PC-3 (cell line): ENCODE measurements around the gene GCC2. TPM values are rescaled to one million over a fixed set of nuclear protein-coding genes. Genes with fewer than 3 reads are reported as not detected.
"Not testable (repeated sequence)": the region's sequence is repeated elsewhere in the genome, so short reads cannot be mapped to it uniquely, and the experiment has no call there.

Experiments used
- ATAC-seq: fragments of 200-7000 bp; cut with Tn5 transposase; 2 replicates; pipeline ENCODE4 v1.9.1; 2020; ENCODE audit warnings: mild to moderate bottlenecking, moderate library complexity
- BruUV-seq: library from RNA; stranded (reverse); fragments of 400-500 nt; replicated peaks from 2 replicates; lab custom pipeline; 2021; lab: Mats Ljungman, UMichigan
- CTCF ChIA-PET: fragments of 300-600 bp; sonication (Branson Sonifier 250); formaldehyde crosslinking; loops from one replicate; lab custom pipeline; 2022; ENCODE audit warnings: antibody characterized with exemption; lab: Charles Lee
- POLR2A ChIA-PET: fragments of 300-600 bp; sonication (Branson Sonifier 250); formaldehyde crosslinking; loops from one replicate; lab custom pipeline; 2022; ENCODE audit warnings: antibody characterized with exemption; ENCODE audit not compliant: unreplicated experiment; lab: Charles Lee
- DNase-seq: peaks from one replicate; pipeline ENCODE4 v3.0.0-alpha.2; 2015
- H2AFZ ChIP-seq: fragments of 300-600 bp; sonication (generic); 2 replicates; pipeline ENCODE4 v1.6.0; 2016; ENCODE audit warnings: antibody characterized with exemption, low read length
- H3F3A ChIP-seq: fragments of 300-600 bp; sonication (generic); one replicate; pipeline ENCODE4 v1.6.0; 2017; ENCODE audit warnings: antibody characterized with exemption, low read length, control low read depth, mild to moderate bottlenecking; ENCODE audit not compliant: unreplicated experiment
- H3K27ac ChIP-seq: fragments of 300-600 bp; sonication (generic); 2 replicates; pipeline ENCODE4 v1.5.1; 2016; ENCODE audit warnings: mild to moderate bottlenecking, low read length
- H3K27me3 ChIP-seq: fragments of 300-600 bp; sonication (generic); 2 replicates; pipeline ENCODE4 v1.6.1; 2016; ENCODE audit warnings: low read length, mixed read lengths
- H3K36me3 ChIP-seq: fragments of 300-600 bp; sonication (generic); 2 replicates; pipeline ENCODE4 v1.6.1; 2016; ENCODE audit warnings: low read depth, mixed run types, low read length, mixed read lengths
- H3K4me1 ChIP-seq: fragments of 300-600 bp; sonication (generic); 2 replicates; pipeline ENCODE4 v1.5.1; 2016; ENCODE audit warnings: low read length; ENCODE audit not compliant: insufficient read depth
- H3K4me2 ChIP-seq: fragments of 300-600 bp; sonication (generic); 2 replicates; pipeline ENCODE4 v1.6.0; 2016; ENCODE audit warnings: low read length
- H3K4me3 ChIP-seq: fragments of 300-600 bp; sonication (generic); 2 replicates; pipeline ENCODE4 v1.5.1; 2016; ENCODE audit warnings: mild to moderate bottlenecking, low read length, mixed read lengths
- H3K79me2 ChIP-seq: fragments of 300-600 bp; sonication (generic); 2 replicates; pipeline ENCODE4 v1.6.1; 2017; ENCODE audit warnings: low read length, mixed read lengths
- H3K9ac ChIP-seq: fragments of 300-600 bp; sonication (generic); 2 replicates; pipeline ENCODE4 v1.6.0; 2016; ENCODE audit warnings: mild to moderate bottlenecking, low read length
- H3K9me2 ChIP-seq: fragments of 300-600 bp; sonication (generic); replicated peaks from 2 replicates; pipeline ENCODE4 v1.6.1; 2016; ENCODE audit warnings: mixed run types, low read length, mixed read lengths
- H3K9me3 ChIP-seq: fragments of 300-600 bp; sonication (generic); 2 replicates; pipeline ENCODE4 v1.6.1; 2016; ENCODE audit warnings: low read length, mixed read lengths
- H4K20me1 ChIP-seq: fragments of 300-600 bp; sonication (generic); 2 replicates; pipeline ENCODE4 v1.6.1; 2016; ENCODE audit warnings: low read length, mixed read lengths
- CTCF ChIP-seq: fragments of 300-600 bp; sonication (generic); conservative IDR thresholded peaks from 2 replicates; pipeline ENCODE4 v1.5.1; 2017; ENCODE audit warnings: antibody characterized with exemption, low read depth, mild to moderate bottlenecking, low read length
- EZH2 ChIP-seq: fragments of 300-600 bp; sonication (generic); IDR thresholded peaks from one replicate; pipeline ENCODE4 v1.6.1; 2017; ENCODE audit warnings: antibody characterized with exemption, mild to moderate bottlenecking, low read length; ENCODE audit not compliant: unreplicated experiment
- EZH2phosphoT487 ChIP-seq: fragments of 300-600 bp; sonication (generic); IDR thresholded peaks from 2 replicates; pipeline ENCODE4 v1.6.1; 2018; ENCODE audit warnings: mild to moderate bottlenecking, antibody characterized with exemption, low read length, borderline replicate concordance
- intact Hi-C: fragments of 100-400 bp; cut with micrococcal nuclease; formaldehyde crosslinking; loops from 2 replicates; pipeline ENCODE4 v1.9.0; 2023
- total RNA-seq: library from RNA; depleted of rRNA; stranded (reverse); fragments of >200 nt; gene quantifications from 2 replicates; pipeline ENCODE4 v1.2.3, GENCODE V29; 2014

The GCC2 gene
- total RNA-seq, 1 experiment from 2014 or later: 10.1 TPM

- intact Hi-C loops: loop anchor here (1.0 to 5.0 kb wide), 4 partner anchors 37 to 232 kb away; no protein-coding TSS in a partner anchor
- TF ChIP-seq EZH2 (no peak), EZH2phosphoT487 (no peak), CTCF (no peak)
- no peaks in the 10 kb centered on the region for H4K20me1 ChIP-seq
- H3K27ac ChIP-seq: peak overlapping the region; percentile 56
- peaks cover 13% of the 10 kb centered on the region for H3K36me3 ChIP-seq
- no peaks in the 10 kb centered on the region for H3K9me2 ChIP-seq
- TSS peak; percentile 60 for BruUV-seq
- ChIA-PET CTCF (no interaction called here), POLR2A (no interaction called here)
- H3K27me3 ChIP-seq: no peaks in the 10 kb centered on the region
- H3K4me2 ChIP-seq: peak overlapping the region; percentile 91
- H3K9ac ChIP-seq: peak overlapping the region; percentile 86
- H3K4me1 ChIP-seq: peaks cover 10% of the 10 kb centered on the region; the same call in 1 of the 2 replicates
- H2AFZ ChIP-seq: peak overlapping the region; percentile 98
- H3K9me3 ChIP-seq: no peaks in the 10 kb centered on the region
- DNase-seq: peak; percentile 27
- peak; percentile 38 for ATAC-seq
- peaks cover 17% of the 10 kb centered on the region for H3K79me2 ChIP-seq
- peak overlapping the region; percentile 97 for H3K4me3 ChIP-seq
- no peaks in the 10 kb centered on the region for H3F3A ChIP-seq
These were observed 564 bp downstream of the GCC2 start for GRCh38 chr2:108449410-108450130.

GRCh38 chr2:108450863-108451262 lies 1.9 kb downstream of the GCC2 start:
- peaks cover 17% of the 10 kb centered on the region for H3K79me2 ChIP-seq
- intact Hi-C loops: no loop called here
- H3K4me1 ChIP-seq: peaks cover 10% of the 10 kb centered on the region; the same call in 1 of the 2 replicates
- H3K4me3 ChIP-seq: no peak overlapping the region
- POLR2A ChIA-PET: no interaction called here
- no peaks in the 10 kb centered on the region for H3K27me3 ChIP-seq
- H4K20me1 ChIP-seq: no peaks in the 10 kb centered on the region
- no peaks in the 10 kb centered on the region for H3K9me3 ChIP-seq
- H2AFZ ChIP-seq: no peak overlapping the region
- no peak overlapping the region for H3K9ac ChIP-seq
- TF ChIP-seq EZH2phosphoT487: no peak
- no peak for TF ChIP-seq EZH2
- no peak for TF ChIP-seq CTCF
- CTCF ChIA-PET: no interaction called here
- H3K36me3 ChIP-seq: peaks cover 25% of the 10 kb centered on the region
- H3K9me2 ChIP-seq: no peaks in the 10 kb centered on the region
- DNase-seq (no peak), ATAC-seq (no peak)
- no peak overlapping the region for H3K27ac ChIP-seq
- H3F3A ChIP-seq: no peaks in the 10 kb centered on the region
- no peak overlapping the region for H3K4me2 ChIP-seq
- BruUV-seq: no TSS peak

- no peak overlapping the region for H3K4me2 ChIP-seq
- ATAC-seq: no peak
- peaks cover 10% of the 10 kb centered on the region; the same call in 1 of the 2 replicates for H3K4me1 ChIP-seq
- H3K36me3 ChIP-seq: peaks cover 31% of the 10 kb centered on the region
- no peaks in the 10 kb centered on the region for H3K27me3 ChIP-seq
- peaks cover 17% of the 10 kb centered on the region for H3K79me2 ChIP-seq
- H2AFZ ChIP-seq: no peak overlapping the region
- TF ChIP-seq EZH2phosphoT487: no peak
- H3K27ac ChIP-seq: no peak overlapping the region
- H3K9me2 ChIP-seq: no peaks in the 10 kb centered on the region
- H3K9me3 ChIP-seq: no peaks in the 10 kb centered on the region
- no peaks in the 10 kb centered on the region for H4K20me1 ChIP-seq
- no peak overlapping the region for H3K9ac ChIP-seq
- DNase-seq: no peak
- H3F3A ChIP-seq: no peaks in the 10 kb centered on the region
- ChIA-PET POLR2A (no interaction called here), CTCF (no interaction called here)
- H3K4me3 ChIP-seq: no peak overlapping the region
- no TSS peak for BruUV-seq
- intact Hi-C loops: no loop called here
These were observed 3.0 kb downstream of the GCC2 start for GRCh38 chr2:108451976-108452375.

- H3K4me1 ChIP-seq, H3K27me3 ChIP-seq, H3K4me2 ChIP-seq, H2AFZ ChIP-seq, H3F3A ChIP-seq, H3K9me2 ChIP-seq, H4K20me1 ChIP-seq, BruUV-seq, intact Hi-C loops, DNase-seq, H3K9ac ChIP-seq, POLR2A ChIA-PET, H3K9me3 ChIP-seq, ATAC-seq, H3K27ac ChIP-seq, H3K4me3 ChIP-seq: not testable (repeated sequence)
- Histone ChIP-seq H3K36me3 (peaks cover 46% of the 10 kb centered on the region), H3K79me2 (peaks cover 27% of the 10 kb centered on the region)
- CTCF ChIA-PET: interaction anchor here (0.6 kb wide), 1 partner anchor 10 kb away, joined by 3 read pairs; no protein-coding TSS in a partner anchor
These were observed 4.5 kb downstream of the GCC2 start for GRCh38 chr2:108453530-108453929.
